HepG2 (cell line): Measurements from ENCODE around the gene SEMA4C. TPM values are rescaled to one million over a fixed set of nuclear protein-coding genes. Genes with fewer than 3 reads are reported as not detected.

Experiments used
- AGO1 ChIP-seq: fragments of 200-400 bp; formaldehyde crosslinking; IDR thresholded peaks from 2 replicates; pipeline ENCODE4 v1.6.1; 2017; ENCODE audit warnings: mild to moderate bottlenecking, low read depth, low read length, moderate library complexity; ENCODE audit not compliant: poor library complexity, severe bottlenecking
- DR1 ChIP-seq: sonication (generic); formaldehyde crosslinking; IDR thresholded peaks from 2 replicates; pipeline ENCODE4 v1.8.0; 2021; ENCODE audit warnings: mild to moderate bottlenecking, missing genetic modification reagents, inconsistent platforms
- FOXO1 ChIP-seq: sonication (generic); formaldehyde crosslinking; IDR thresholded peaks from 2 replicates; pipeline ENCODE4 v1.4.0; 2020; ENCODE audit warnings: missing genetic modification reagents
- FOXP4 ChIP-seq: sonication (generic); formaldehyde crosslinking; IDR thresholded peaks from 2 replicates; pipeline ENCODE4 v1.4.0; 2020; ENCODE audit warnings: missing genetic modification reagents
- KLF6 ChIP-seq: IDR thresholded peaks from 2 replicates; pipeline ENCODE4 v1.8.0; 2016; ENCODE audit warnings: missing biosample characterization, missing genetic modification reagents
- MYC ChIP-seq: sonication (generic); formaldehyde crosslinking; IDR thresholded peaks from 2 replicates; pipeline ENCODE4 v1.9.0; 2021; ENCODE audit warnings: missing genetic modification reagents, borderline replicate concordance
- NCOA5 ChIP-seq: sonication (generic); formaldehyde crosslinking; IDR thresholded peaks from 2 replicates; pipeline ENCODE4 v1.4.0; 2020; ENCODE audit warnings: missing genetic modification reagents
- NPAS2 ChIP-seq: sonication (generic); formaldehyde crosslinking; IDR thresholded peaks from 2 replicates; pipeline ENCODE4 v1.8.0; 2022; ENCODE audit warnings: mild to moderate bottlenecking, missing genetic modification reagents, borderline replicate concordance
- PHF8 ChIP-seq: sonication (generic); formaldehyde crosslinking; IDR thresholded peaks from 2 replicates; pipeline ENCODE4 v1.5.0; 2020; ENCODE audit warnings: missing genetic modification reagents
- SIN3A ChIP-seq: IDR thresholded peaks from 2 replicates; pipeline ENCODE4 v1.6.1; 2011; ENCODE audit warnings: low read depth, mild to moderate bottlenecking, control low read depth, low read length, borderline replicate concordance
- SP5 ChIP-seq: IDR thresholded peaks from 2 replicates; pipeline ENCODE4 v1.6.1; 2016; ENCODE audit warnings: low read depth, borderline replicate concordance
- ZBTB7A ChIP-seq: sonication (generic); formaldehyde crosslinking; IDR thresholded peaks from 2 replicates; pipeline ENCODE4 v1.8.0; 2022; ENCODE audit warnings: mild to moderate bottlenecking, missing genetic modification reagents
- ZNF124 ChIP-seq: sonication (generic); formaldehyde crosslinking; IDR thresholded peaks from 2 replicates; pipeline ENCODE4 v1.4.0; 2020; ENCODE audit warnings: missing genetic modification reagents
- ZNF446 ChIP-seq: sonication (generic); formaldehyde crosslinking; IDR thresholded peaks from 2 replicates; pipeline ENCODE4 v1.5.0; 2020; ENCODE audit warnings: mild to moderate bottlenecking, missing genetic modification reagents
- ZNF788 ChIP-seq: sonication (generic); formaldehyde crosslinking; IDR thresholded peaks from 2 replicates; pipeline ENCODE4 v1.5.0; 2020; ENCODE audit warnings: mild to moderate bottlenecking, missing genetic modification reagents, borderline replicate concordance
- ZNF879 ChIP-seq: sonication (generic); formaldehyde crosslinking; IDR thresholded peaks from 2 replicates; pipeline ENCODE4 v1.8.1; 2023; ENCODE audit warnings: missing genetic modification reagents
- polyA plus RNA-seq, 8 experiments: library from polyadenylated mRNA; depleted of rRNA in 3 of 8; stranded (reverse) in 7 of 8; unstranded in 1 of 8; fragments of >200 nt; fragmentation: Illumina TruSeq in 4 of 8; extraction: Trizol in 4 of 8; gene quantifications; 2 replicates each; pipeline versions ENCODE4 v1.2.1 to v1.2.3, GENCODE V29; 2011 to 2016; ENCODE audit warnings: low read depth in 4 of 8, missing spikeins in 1 of 8, mixed read lengths in 1 of 8; ENCODE audit not compliant: insufficient read depth in 1 of 8
- total RNA-seq, 5 experiments: library from RNA; depleted of rRNA; stranded (reverse); fragments of >200 nt; fragmentation: Illumina TruSeq; extraction: Trizol; gene quantifications; 2 replicates each; pipeline ENCODE4 v1.2.3, GENCODE V29; 2016; ENCODE audit warnings: low read depth in 1 of 5
- TF ChIP-seq, protein P1 (sequence below): sonication (generic); formaldehyde crosslinking; IDR thresholded peaks from 2 replicates; pipeline ENCODE4 v1.4.0; 2020; ENCODE audit warnings: missing genetic modification reagents, borderline replicate concordance
- TF ChIP-seq, protein P2 (sequence below): sonication (generic); formaldehyde crosslinking; IDR thresholded peaks from 2 replicates; pipeline ENCODE4 v1.4.0; 2020; ENCODE audit warnings: low read depth, mild to moderate bottlenecking, missing genetic modification reagents
- TF ChIP-seq, protein P3 (sequence below), 2 experiments: sonication (generic) in 1 of 2; formaldehyde crosslinking in 1 of 2; IDR thresholded peaks; 2 replicates each; pipeline versions ENCODE4 v1.4.0 to v1.6.1; 2018 to 2020; ENCODE audit warnings: missing genetic modification reagents in 2 of 2, borderline replicate concordance in 1 of 2, low read depth in 1 of 2, mild to moderate bottlenecking in 1 of 2, missing biosample characterization in 1 of 2

The SEMA4C gene
- total and polyA plus RNA-seq, 2 of the 13 experiments (the other 11 are each of a cell fraction or from before 2014, with no cell fraction given): 25.9 to 46.6 TPM

DNA sequence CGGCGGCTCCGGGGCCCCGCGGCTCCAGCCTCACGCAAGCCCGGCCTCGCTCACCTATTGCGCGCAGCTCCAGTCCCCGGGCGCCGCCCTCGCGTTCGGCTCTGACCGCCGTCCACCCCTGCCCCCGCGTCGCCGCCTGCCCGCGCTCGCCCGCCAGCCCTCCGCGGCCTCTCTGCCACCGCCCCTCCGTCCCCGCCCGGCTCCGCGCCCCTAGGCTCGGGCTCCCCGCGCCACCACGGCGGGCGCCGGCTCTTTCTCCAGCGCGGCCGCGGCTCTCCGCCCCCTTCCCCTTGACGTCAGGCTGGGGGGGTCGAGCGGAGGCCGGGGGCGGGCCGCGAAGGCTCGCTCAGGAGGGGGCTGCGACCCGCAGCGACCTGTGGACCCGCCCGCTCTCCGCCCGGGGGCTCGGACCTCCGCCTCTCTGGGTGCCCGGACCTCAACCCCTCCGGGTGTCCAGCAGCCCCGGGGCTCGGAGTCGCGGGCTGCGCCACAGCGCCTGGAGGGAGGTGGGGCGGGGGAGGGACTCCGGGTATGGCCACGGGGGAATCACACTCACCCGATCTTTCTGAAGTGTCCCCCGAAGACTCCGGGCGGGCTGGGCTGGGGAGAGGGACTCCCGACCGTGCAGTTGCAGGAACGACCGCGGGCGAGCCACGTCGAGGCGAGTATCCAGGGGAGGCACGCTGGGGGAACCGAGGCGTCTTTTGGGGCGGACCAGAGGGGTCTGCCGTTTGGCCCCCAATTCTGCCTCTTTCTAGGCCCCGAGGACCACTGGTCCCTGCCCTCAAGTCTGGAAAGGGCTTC, at the start of gene SEMA4C (continued):
- peak; percentile 60 for TF ChIP-seq SP5
- TF ChIP-seq NPAS2: no peak
- TF ChIP-seq, protein P1, sequence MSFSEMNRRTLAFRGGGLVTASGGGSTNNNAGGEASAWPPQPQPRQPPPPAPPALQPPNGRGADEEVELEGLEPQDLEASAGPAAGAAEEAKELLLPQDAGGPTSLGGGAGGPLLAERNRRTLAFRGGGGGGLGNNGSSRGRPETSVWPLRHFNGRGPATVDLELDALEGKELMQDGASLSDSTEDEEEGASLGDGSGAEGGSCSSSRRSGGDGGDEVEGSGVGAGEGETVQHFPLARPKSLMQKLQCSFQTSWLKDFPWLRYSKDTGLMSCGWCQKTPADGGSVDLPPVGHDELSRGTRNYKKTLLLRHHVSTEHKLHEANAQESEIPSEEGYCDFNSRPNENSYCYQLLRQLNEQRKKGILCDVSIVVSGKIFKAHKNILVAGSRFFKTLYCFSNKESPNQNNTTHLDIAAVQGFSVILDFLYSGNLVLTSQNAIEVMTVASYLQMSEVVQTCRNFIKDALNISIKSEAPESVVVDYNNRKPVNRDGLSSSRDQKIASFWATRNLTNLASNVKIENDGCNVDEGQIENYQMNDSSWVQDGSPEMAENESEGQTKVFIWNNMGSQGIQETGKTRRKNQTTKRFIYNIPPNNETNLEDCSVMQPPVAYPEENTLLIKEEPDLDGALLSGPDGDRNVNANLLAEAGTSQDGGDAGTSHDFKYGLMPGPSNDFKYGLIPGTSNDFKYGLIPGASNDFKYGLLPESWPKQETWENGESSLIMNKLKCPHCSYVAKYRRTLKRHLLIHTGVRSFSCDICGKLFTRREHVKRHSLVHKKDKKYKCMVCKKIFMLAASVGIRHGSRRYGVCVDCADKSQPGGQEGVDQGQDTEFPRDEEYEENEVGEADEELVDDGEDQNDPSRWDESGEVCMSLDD: peak; percentile 24; the same call in 1 of the 2 replicates
- TF ChIP-seq ZNF446 (CRISPR knock-in tag): peak; percentile 14; the same call in 1 of the 2 replicates
- peak; percentile 81; the same call in 1 of the 2 replicates for TF ChIP-seq ZBTB7A (CRISPR knock-in tag)
- TF ChIP-seq, protein P2, sequence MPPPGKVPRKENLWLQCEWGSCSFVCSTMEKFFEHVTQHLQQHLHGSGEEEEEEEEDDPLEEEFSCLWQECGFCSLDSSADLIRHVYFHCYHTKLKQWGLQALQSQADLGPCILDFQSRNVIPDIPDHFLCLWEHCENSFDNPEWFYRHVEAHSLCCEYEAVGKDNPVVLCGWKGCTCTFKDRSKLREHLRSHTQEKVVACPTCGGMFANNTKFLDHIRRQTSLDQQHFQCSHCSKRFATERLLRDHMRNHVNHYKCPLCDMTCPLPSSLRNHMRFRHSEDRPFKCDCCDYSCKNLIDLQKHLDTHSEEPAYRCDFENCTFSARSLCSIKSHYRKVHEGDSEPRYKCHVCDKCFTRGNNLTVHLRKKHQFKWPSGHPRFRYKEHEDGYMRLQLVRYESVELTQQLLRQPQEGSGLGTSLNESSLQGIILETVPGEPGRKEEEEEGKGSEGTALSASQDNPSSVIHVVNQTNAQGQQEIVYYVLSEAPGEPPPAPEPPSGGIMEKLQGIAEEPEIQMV (CRISPR knock-in tag): 0 out of 2 replicates have a peak, but pooled peaks have one; percentile 47
- TF ChIP-seq FOXO1: peak; percentile 9; the same call in 1 of the 2 replicates
- TF ChIP-seq ZNF124 (CRISPR knock-in tag): peak; percentile 11; the same call in 1 of the 2 replicates
- 0 out of 2 replicates have a peak, but pooled peaks have one; percentile 34 for TF ChIP-seq ZNF879 (CRISPR knock-in tag)
- peak; percentile 7; the same call in 1 of the 2 replicates for TF ChIP-seq SIN3A
- 0 out of 2 replicates have a peak, but pooled peaks have one; percentile 23 for TF ChIP-seq FOXP4 (CRISPR knock-in tag)
- peak; percentile 10; the same call in 1 of the 2 replicates for TF ChIP-seq PHF8 (CRISPR knock-in tag)
- TF ChIP-seq NCOA5 (CRISPR knock-in tag): no peak
- TF ChIP-seq MYC (CRISPR knock-in tag): 0 out of 2 replicates have a peak, but pooled peaks have one; percentile 10
- TF ChIP-seq KLF6 (CRISPR knock-in tag): peak; percentile 53; the same call in 1 of the 2 replicates
- TF ChIP-seq AGO1: peak; percentile 88
- peak; percentile 50; the same call in 1 of the 2 replicates for TF ChIP-seq DR1 (CRISPR knock-in tag)
- peak; percentile 69; the same call in 1 of the 2 replicates for TF ChIP-seq ZNF788 (CRISPR knock-in tag)
- TF ChIP-seq, protein P3, sequence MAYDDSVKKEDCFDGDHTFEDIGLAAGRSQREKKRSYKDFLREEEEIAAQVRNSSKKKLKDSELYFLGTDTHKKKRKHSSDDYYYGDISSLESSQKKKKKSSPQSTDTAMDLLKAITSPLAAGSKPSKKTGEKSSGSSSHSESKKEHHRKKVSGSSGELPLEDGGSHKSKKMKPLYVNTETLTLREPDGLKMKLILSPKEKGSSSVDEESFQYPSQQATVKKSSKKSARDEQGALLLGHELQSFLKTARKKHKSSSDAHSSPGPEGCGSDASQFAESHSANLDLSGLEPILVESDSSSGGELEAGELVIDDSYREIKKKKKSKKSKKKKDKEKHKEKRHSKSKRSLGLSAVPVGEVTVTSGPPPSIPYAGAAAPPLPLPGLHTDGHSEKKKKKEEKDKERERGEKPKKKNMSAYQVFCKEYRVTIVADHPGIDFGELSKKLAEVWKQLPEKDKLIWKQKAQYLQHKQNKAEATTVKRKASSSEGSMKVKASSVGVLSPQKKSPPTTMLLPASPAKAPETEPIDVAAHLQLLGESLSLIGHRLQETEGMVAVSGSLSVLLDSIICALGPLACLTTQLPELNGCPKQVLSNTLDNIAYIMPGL (CRISPR knock-in tag; IDR thresholded peaks at IDR 0.05; ENCODE audit: borderline replicate concordance in 1 of 2, low read depth in 1 of 2): peak in 1 of 2 experiments; percentile 79; a peak in 3 of 4 replicates
